GM12878 (cell line): ENCODE results near the gene NCR3LG1. TPM values are rescaled to one million over a fixed set of nuclear protein-coding genes. Genes with fewer than 3 reads are reported as not detected.

Source experiments
- ASH2L ChIP-seq: fragments of 300-600, 200-600 bp; sonication (generic); IDR thresholded peaks from 2 replicates; pipeline ENCODE4 v1.6.1; 2017; ENCODE audit warnings: low read depth, mild to moderate bottlenecking, borderline replicate concordance
- ATF7 ChIP-seq: fragments of 450-650 bp; IDR thresholded peaks from 2 replicates; pipeline ENCODE4 v1.6.1; 2016; ENCODE audit warnings: low read depth, mild to moderate bottlenecking
- EED ChIP-seq: sonication (generic); IDR thresholded peaks from 2 replicates; pipeline ENCODE4 v1.6.1; 2016; ENCODE audit warnings: antibody characterized with exemption, low read depth
- EZH2 ChIP-seq: IDR thresholded peaks from 2 replicates; pipeline ENCODE4 v1.6.1; 2012; ENCODE audit warnings: low read depth, mild to moderate bottlenecking, control low read depth, inconsistent platforms, low read length, borderline replicate concordance; ENCODE audit not compliant: control insufficient read depth
- FOXK2 ChIP-seq: fragments of 450-650 bp; IDR thresholded peaks from 2 replicates; pipeline ENCODE4 v1.6.1; 2017; ENCODE audit warnings: mild to moderate bottlenecking, moderate library complexity
- IKZF1 ChIP-seq: fragments of 450-650 bp; conservative IDR thresholded peaks from 2 replicates; pipeline ENCODE4 v1.6.1; 2017; ENCODE audit warnings: antibody characterized with exemption, mild to moderate bottlenecking
- IRF4 ChIP-seq: IDR thresholded peaks from 2 replicates; pipeline ENCODE4 v1.6.1; 2011; ENCODE audit warnings: low read depth, low read length
- JUND ChIP-seq: IDR thresholded peaks from 2 replicates; pipeline ENCODE4 v1.6.1; 2012; ENCODE audit warnings: low read depth, mild to moderate bottlenecking, low read length, improper control_type of control experiment, moderate library complexity
- POLR2AphosphoS5 ChIP-seq: IDR thresholded peaks from 2 replicates; pipeline ENCODE4 v1.6.1; 2011; ENCODE audit warnings: mild to moderate bottlenecking, low read length, inconsistent platforms
- RAD21 ChIP-seq: IDR thresholded peaks from 2 replicates; pipeline ENCODE4 v1.6.1; 2011; ENCODE audit warnings: mild to moderate bottlenecking, low read depth, low read length, moderate library complexity; ENCODE audit not compliant: insufficient read depth
- REST ChIP-seq: IDR thresholded peaks from 2 replicates; pipeline ENCODE4 v1.6.1; 2012; ENCODE audit warnings: mild to moderate bottlenecking, low read depth, low read length
- SP1 ChIP-seq: IDR thresholded peaks from one replicate; pipeline ENCODE4 v1.6.1; 2011; ENCODE audit warnings: low read depth, low read length
- STAT1 ChIP-seq: fragments of 450-650 bp; conservative IDR thresholded peaks from 2 replicates; pipeline ENCODE4 v1.6.1; 2014; ENCODE audit warnings: antibody characterized with exemption, mild to moderate bottlenecking
- TCF12 ChIP-seq: IDR thresholded peaks from 2 replicates; pipeline ENCODE4 v1.6.1; 2011; ENCODE audit warnings: low read depth, mild to moderate bottlenecking, low read length
- WRNIP1 ChIP-seq: IDR thresholded peaks from 2 replicates; pipeline ENCODE4 v1.6.1; 2011; ENCODE audit warnings: low read depth, low read length, improper control_type of control experiment, borderline replicate concordance
- ZNF274 ChIP-seq: IDR thresholded peaks from one replicate; pipeline ENCODE4 v1.8.0; 2011; ENCODE audit not compliant: insufficient read length, insufficient read depth
- ZNF384 ChIP-seq: IDR thresholded peaks from 2 replicates; pipeline ENCODE4 v1.6.1; 2012; ENCODE audit warnings: low read depth, mild to moderate bottlenecking, low read length, improper control_type of control experiment, borderline replicate concordance
- ZNF622 ChIP-seq: fragments of 450-650 bp; IDR thresholded peaks from 2 replicates; pipeline ENCODE4 v1.6.1; 2017; ENCODE audit warnings: mild to moderate bottlenecking, inconsistent platforms
- polyA plus RNA-seq, 11 experiments: library from polyadenylated mRNA; depleted of rRNA in 4 of 11; unstranded in 6 of 11; stranded (reverse) in 5 of 11; fragments of >200 nt; fragmentation: Nextera tagmentation in 4 of 11; fragmentation: Illumina TruSeq in 1 of 11; extraction: Ambion mirVana in 4 of 11; extraction: Trizol in 1 of 11; gene quantifications; 1 replicate in 1 of 11; 2 replicates in 10 of 11; pipeline versions ENCODE4 v1.2.1 to v1.2.3, GENCODE V29; 2011 to 2016; ENCODE audit warnings: inconsistent platforms in 2 of 11, missing spikeins in 2 of 11, low read depth in 1 of 11
- total RNA-seq, 4 experiments: library from RNA; depleted of rRNA in 3 of 4; stranded (reverse); fragments of >200 nt in 3 of 4; fragmentation: Illumina TruSeq in 1 of 4; extraction: Trizol in 1 of 4; gene quantifications; 2 replicates each; pipeline versions ENCODE4 v1.2.1 to v1.2.3, GENCODE V29; 2013 to 2021
- TF ChIP-seq, protein P1 (sequence below): fragments of 450-650 bp; formaldehyde crosslinking; IDR thresholded peaks from 2 replicates; pipeline ENCODE4 v1.5.0; 2022; ENCODE audit warnings: mild to moderate bottlenecking, missing genetic modification characterization
- TF ChIP-seq, protein P2 (sequence below): fragments of 450-650 bp; IDR thresholded peaks from 2 replicates; pipeline ENCODE4 v1.6.1; 2017; ENCODE audit warnings: mild to moderate bottlenecking, moderate library complexity

Gene NCR3LG1
- total and polyA plus RNA-seq, 10 of the 15 experiments (the other 5 are each of a cell fraction or from before 2014, with no cell fraction given): under 0.01 to 0.18 (median 0.11) TPM; not detected in 2

GRCh38 chr11:17352950-17353820 lies 1.6 kb downstream of the NCR3LG1 start (continued):
- TF ChIP-seq FOXK2 (no peak), SP1 (no peak), ZNF274 (no peak), IKZF1 (peak; percentile 47; the same call in 1 of the 2 replicates), EED (peak; percentile 37; the same call in 1 of the 2 replicates), POLR2AphosphoS5 (no peak), ZNF622 (no peak), TCF12 (no peak), ZNF384 (no peak), STAT1 (no peak), EZH2 (0 out of 2 replicates have a peak, but pooled peaks have one; percentile 35), REST (no peak), ATF7 (no peak), WRNIP1 (no peak), ASH2L (no peak), RAD21 (no peak), IRF4 (no peak), JUND (no peak)
- TF ChIP-seq, protein P1, sequence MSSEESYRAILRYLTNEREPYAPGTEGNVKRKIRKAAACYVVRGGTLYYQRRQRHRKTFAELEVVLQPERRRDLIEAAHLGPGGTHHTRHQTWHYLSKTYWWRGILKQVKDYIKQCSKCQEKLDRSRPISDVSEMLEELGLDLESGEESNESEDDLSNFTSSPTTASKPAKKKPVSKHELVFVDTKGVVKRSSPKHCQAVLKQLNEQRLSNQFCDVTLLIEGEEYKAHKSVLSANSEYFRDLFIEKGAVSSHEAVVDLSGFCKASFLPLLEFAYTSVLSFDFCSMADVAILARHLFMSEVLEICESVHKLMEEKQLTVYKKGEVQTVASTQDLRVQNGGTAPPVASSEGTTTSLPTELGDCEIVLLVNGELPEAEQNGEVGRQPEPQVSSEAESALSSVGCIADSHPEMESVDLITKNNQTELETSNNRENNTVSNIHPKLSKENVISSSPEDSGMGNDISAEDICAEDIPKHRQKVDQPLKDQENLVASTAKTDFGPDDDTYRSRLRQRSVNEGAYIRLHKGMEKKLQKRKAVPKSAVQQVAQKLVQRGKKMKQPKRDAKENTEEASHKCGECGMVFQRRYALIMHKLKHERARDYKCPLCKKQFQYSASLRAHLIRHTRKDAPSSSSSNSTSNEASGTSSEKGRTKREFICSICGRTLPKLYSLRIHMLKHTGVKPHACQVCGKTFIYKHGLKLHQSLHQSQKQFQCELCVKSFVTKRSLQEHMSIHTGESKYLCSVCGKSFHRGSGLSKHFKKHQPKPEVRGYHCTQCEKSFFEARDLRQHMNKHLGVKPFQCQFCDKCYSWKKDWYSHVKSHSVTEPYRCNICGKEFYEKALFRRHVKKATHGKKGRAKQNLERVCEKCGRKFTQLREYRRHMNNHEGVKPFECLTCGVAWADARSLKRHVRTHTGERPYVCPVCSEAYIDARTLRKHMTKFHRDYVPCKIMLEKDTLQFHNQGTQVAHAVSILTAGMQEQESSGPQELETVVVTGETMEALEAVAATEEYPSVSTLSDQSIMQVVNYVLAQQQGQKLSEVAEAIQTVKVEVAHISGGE (CRISPR knock-in tag): no peak
- TF ChIP-seq, protein P2, sequence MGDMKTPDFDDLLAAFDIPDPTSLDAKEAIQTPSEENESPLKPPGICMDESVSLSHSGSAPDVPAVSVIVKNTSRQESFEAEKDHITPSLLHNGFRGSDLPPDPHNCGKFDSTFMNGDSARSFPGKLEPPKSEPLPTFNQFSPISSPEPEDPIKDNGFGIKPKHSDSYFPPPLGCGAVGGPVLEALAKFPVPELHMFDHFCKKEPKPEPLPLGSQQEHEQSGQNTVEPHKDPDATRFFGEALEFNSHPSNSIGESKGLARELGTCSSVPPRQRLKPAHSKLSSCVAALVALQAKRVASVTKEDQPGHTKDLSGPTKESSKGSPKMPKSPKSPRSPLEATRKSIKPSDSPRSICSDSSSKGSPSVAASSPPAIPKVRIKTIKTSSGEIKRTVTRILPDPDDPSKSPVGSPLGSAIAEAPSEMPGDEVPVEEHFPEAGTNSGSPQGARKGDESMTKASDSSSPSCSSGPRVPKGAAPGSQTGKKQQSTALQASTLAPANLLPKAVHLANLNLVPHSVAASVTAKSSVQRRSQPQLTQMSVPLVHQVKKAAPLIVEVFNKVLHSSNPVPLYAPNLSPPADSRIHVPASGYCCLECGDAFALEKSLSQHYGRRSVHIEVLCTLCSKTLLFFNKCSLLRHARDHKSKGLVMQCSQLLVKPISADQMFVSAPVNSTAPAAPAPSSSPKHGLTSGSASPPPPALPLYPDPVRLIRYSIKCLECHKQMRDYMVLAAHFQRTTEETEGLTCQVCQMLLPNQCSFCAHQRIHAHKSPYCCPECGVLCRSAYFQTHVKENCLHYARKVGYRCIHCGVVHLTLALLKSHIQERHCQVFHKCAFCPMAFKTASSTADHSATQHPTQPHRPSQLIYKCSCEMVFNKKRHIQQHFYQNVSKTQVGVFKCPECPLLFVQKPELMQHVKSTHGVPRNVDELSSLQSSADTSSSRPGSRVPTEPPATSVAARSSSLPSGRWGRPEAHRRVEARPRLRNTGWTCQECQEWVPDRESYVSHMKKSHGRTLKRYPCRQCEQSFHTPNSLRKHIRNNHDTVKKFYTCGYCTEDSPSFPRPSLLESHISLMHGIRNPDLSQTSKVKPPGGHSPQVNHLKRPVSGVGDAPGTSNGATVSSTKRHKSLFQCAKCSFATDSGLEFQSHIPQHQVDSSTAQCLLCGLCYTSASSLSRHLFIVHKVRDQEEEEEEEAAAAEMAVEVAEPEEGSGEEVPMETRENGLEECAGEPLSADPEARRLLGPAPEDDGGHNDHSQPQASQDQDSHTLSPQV: no peak
